ENCODE data around the gene FAM78B. TPM values are rescaled to one million over a fixed set of nuclear protein-coding genes. Genes with fewer than 3 reads are reported as not detected.

Gene FAM78B
- total and polyA plus RNA-seq, 4 donors = 0.30 to 1.4 (median 0.46) TPM

- no peak for TF ChIP-seq CTCF (IDR thresholded peaks at IDR 0.05; ENCODE audit: control extremely low read depth, extremely low read depth)
- Histone ChIP-seq H3K27me3 (ENCODE audit: control insufficient read depth in 3 of 3, insufficient read depth in 3 of 3, low read length in 2 of 3) (peaks cover 0 to 3% (median 0%) of the 10 kb centered on the region in 3 donors), H3K4me1 (ENCODE audit: control insufficient read depth in 5 of 5, insufficient read depth in 5 of 5, low read length in 5 of 5) (no peaks in the 10 kb centered on the region), H3K4me3 (no peak overlapping the region), H3K9ac (ENCODE audit: insufficient read depth in 1 of 2, low read length in 2 of 2) (no peak overlapping the region), H3K9me3 (ENCODE audit: control insufficient read depth in 4 of 4, insufficient read depth in 3 of 4, low read length in 3 of 4) (peaks cover 0 to under 1% (median 0%) of the 10 kb centered on the region in 4 donors), H3K27ac (ENCODE audit: low read depth in 1 of 2, low read length in 1 of 2) (no peak overlapping the region), H3K36me3 (ENCODE audit: control insufficient read depth in 4 of 4, insufficient read depth in 4 of 4, low read length in 4 of 4) (no peaks in the 10 kb centered on the region)
- ATAC-seq (ENCODE audit: insufficient read depth, low FRiP score) (no peak), DNase-seq (no peak)
- WGBS, 2 donors = 91 to 93% methylated on average over 1 of the region's 1 CpG
Measured at GRCh38 chr1:166116026-166116425, 50.8 kb downstream of the FAM78B start.

- WGBS, 2 donors = 74 to 88% methylated on average over 1 of the region's 1 CpG
- TF ChIP-seq CTCF (IDR thresholded peaks at IDR 0.05; ENCODE audit: control extremely low read depth, extremely low read depth) = no peak
- no peak for DNase-seq
- Histone ChIP-seq H3K4me3 (no peak overlapping the region), H3K27me3 (ENCODE audit: control insufficient read depth in 3 of 3, insufficient read depth in 3 of 3, low read length in 2 of 3) (peaks cover 0 to 3% (median 0%) of the 10 kb centered on the region in 3 donors), H3K9ac (ENCODE audit: insufficient read depth in 1 of 2, low read length in 2 of 2) (no peak overlapping the region), H3K4me1 (ENCODE audit: control insufficient read depth in 5 of 5, insufficient read depth in 5 of 5, low read length in 5 of 5) (no peaks in the 10 kb centered on the region), H3K36me3 (ENCODE audit: control insufficient read depth in 4 of 4, insufficient read depth in 4 of 4, low read length in 4 of 4) (no peaks in the 10 kb centered on the region), H3K27ac (ENCODE audit: low read depth in 1 of 2, low read length in 1 of 2) (no peak overlapping the region), H3K9me3 (ENCODE audit: control insufficient read depth in 4 of 4, insufficient read depth in 3 of 4, low read length in 3 of 4) (no peaks in the 10 kb centered on the region)
- ATAC-seq (ENCODE audit: insufficient read depth, low FRiP score) = no peak
Measured at GRCh38 chr1:166114419-166114818, 52.4 kb downstream of the FAM78B start.

- H3K27ac ChIP-seq (ENCODE audit: low read depth in 1 of 2, low read length in 1 of 2) = no peak overlapping the region
- DNase-seq (no peak), ATAC-seq (ENCODE audit: insufficient read depth, low FRiP score) (no peak)
- no peaks in the 10 kb centered on the region for H3K4me1 ChIP-seq (ENCODE audit: control insufficient read depth in 5 of 5, insufficient read depth in 5 of 5, low read length in 5 of 5)
- 92 to 97% methylated on average over 1 of the region's 1 CpG for WGBS, 2 donors
- H3K9ac ChIP-seq (ENCODE audit: insufficient read depth in 1 of 2, low read length in 2 of 2) = no peak overlapping the region
- no peak overlapping the region for H3K4me3 ChIP-seq
- H3K27me3 ChIP-seq (ENCODE audit: control insufficient read depth in 3 of 3, insufficient read depth in 3 of 3, low read length in 2 of 3) = peaks cover 0 to 3% (median 0%) of the 10 kb centered on the region in 3 donors
- no peak for TF ChIP-seq CTCF (IDR thresholded peaks at IDR 0.05; ENCODE audit: control extremely low read depth, extremely low read depth)
- H3K9me3 ChIP-seq (ENCODE audit: control insufficient read depth in 4 of 4, insufficient read depth in 3 of 4, low read length in 3 of 4) = no peaks in the 10 kb centered on the region
- no peaks in the 10 kb centered on the region for H3K36me3 ChIP-seq (ENCODE audit: control insufficient read depth in 4 of 4, insufficient read depth in 4 of 4, low read length in 4 of 4)
Measured at GRCh38 chr1:166113630-166114029, 53.2 kb downstream of the FAM78B start.

- H3K27ac ChIP-seq (ENCODE audit: low read depth in 1 of 2, low read length in 1 of 2) = no peak overlapping the region
- 88 to 92% methylated on average over 3 of the region's 3 CpGs for WGBS, 2 donors
- no peak overlapping the region for H3K4me3 ChIP-seq
- no peak for ATAC-seq (ENCODE audit: insufficient read depth, low FRiP score)
- H3K9me3 ChIP-seq (ENCODE audit: control insufficient read depth in 4 of 4, insufficient read depth in 3 of 4, low read length in 3 of 4) = no peaks in the 10 kb centered on the region
- TF ChIP-seq CTCF (IDR thresholded peaks at IDR 0.05; ENCODE audit: control extremely low read depth, extremely low read depth) = no peak
- no peaks in the 10 kb centered on the region for H3K36me3 ChIP-seq (ENCODE audit: control insufficient read depth in 4 of 4, insufficient read depth in 4 of 4, low read length in 4 of 4)
- peaks cover 0 to under 1% (median 0%) of the 10 kb centered on the region in 3 donors for H3K27me3 ChIP-seq (ENCODE audit: control insufficient read depth in 3 of 3, insufficient read depth in 3 of 3, low read length in 2 of 3)
- no peak for DNase-seq
- H3K4me1 ChIP-seq (ENCODE audit: control insufficient read depth in 5 of 5, insufficient read depth in 5 of 5, low read length in 5 of 5) = no peaks in the 10 kb centered on the region
- no peak overlapping the region for H3K9ac ChIP-seq (ENCODE audit: insufficient read depth in 1 of 2, low read length in 2 of 2)
Measured at GRCh38 chr1:166113031-166113430, 53.8 kb downstream of the FAM78B start.
